Measurements from ENCODE around the gene TCF20. TPM values are rescaled to one million over a fixed set of nuclear protein-coding genes. Genes with fewer than 3 reads are reported as not detected.

TCF20 gene
- total RNA-seq, 1 donor from 2014 or later = 52.0 TPM

DNA sequence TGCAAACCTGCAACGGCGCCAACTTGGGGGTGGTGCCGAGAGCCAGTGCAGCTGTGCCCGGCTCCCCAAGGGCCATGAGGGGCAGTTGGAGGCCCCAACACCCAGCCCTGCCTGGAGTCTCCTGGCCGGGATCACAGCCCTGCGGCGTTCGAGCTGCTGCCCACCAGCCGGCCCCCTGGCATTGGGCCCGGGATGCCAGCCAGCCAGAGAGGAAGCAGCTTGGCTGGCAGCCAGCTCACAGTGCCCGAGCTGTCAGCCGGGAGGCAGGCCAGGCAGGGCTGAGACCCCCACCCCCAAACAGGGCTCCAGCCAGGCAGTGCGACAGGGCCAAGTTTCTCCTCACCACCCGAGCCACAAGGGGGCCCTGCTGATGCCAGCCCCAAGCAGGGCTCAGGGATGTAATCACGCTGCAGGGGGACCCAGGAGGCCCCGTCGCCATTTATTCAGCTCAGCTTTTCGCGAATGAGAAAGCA lies 26.0 kb upstream of the TCF20 start:
- H3K4me1 Mint-ChIP-seq = peaks cover 72% of the 10 kb centered on the region
- no peaks in the 10 kb centered on the region for H3K27me3 Mint-ChIP-seq
- H3K4me3 Mint-ChIP-seq = no peak overlapping the region
- ChIA-PET POLR2A (interaction anchor here (0.6 kb wide), 1 partner anchor 217 kb away, joined by 3 read pairs; the partner anchor contains the start of gene SMDT1), CTCF (no interaction called here)
- TF ChIP-seq, protein P1, sequence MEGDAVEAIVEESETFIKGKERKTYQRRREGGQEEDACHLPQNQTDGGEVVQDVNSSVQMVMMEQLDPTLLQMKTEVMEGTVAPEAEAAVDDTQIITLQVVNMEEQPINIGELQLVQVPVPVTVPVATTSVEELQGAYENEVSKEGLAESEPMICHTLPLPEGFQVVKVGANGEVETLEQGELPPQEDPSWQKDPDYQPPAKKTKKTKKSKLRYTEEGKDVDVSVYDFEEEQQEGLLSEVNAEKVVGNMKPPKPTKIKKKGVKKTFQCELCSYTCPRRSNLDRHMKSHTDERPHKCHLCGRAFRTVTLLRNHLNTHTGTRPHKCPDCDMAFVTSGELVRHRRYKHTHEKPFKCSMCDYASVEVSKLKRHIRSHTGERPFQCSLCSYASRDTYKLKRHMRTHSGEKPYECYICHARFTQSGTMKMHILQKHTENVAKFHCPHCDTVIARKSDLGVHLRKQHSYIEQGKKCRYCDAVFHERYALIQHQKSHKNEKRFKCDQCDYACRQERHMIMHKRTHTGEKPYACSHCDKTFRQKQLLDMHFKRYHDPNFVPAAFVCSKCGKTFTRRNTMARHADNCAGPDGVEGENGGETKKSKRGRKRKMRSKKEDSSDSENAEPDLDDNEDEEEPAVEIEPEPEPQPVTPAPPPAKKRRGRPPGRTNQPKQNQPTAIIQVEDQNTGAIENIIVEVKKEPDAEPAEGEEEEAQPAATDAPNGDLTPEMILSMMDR (IDR thresholded peaks at IDR 0.05) = no peak
- ATAC-seq (ENCODE audit: low read depth) (no peak), DNase-seq (no peak)
- no peaks in the 10 kb centered on the region for H3K36me3 Mint-ChIP-seq (ENCODE audit: low read depth)
- no peak overlapping the region for H3K27ac Mint-ChIP-seq
- intact Hi-C loops (cut with micrococcal nuclease) = no loop called here
- H3K9me3 Mint-ChIP-seq = no peaks in the 10 kb centered on the region

- no peaks in the 10 kb centered on the region for H3K36me3 Mint-ChIP-seq (ENCODE audit: low read depth)
- H3K27ac Mint-ChIP-seq = no peak overlapping the region
- ChIA-PET POLR2A (no interaction called here), CTCF (no interaction called here)
- H3K27me3 Mint-ChIP-seq = no peaks in the 10 kb centered on the region
- DNase-seq (no peak), ATAC-seq (ENCODE audit: low read depth) (peak; percentile 58)
- intact Hi-C loops (cut with micrococcal nuclease) = no loop called here
- TF ChIP-seq, protein P1 (IDR thresholded peaks at IDR 0.05) = no peak
- no peaks in the 10 kb centered on the region for H3K9me3 Mint-ChIP-seq
- H3K4me1 Mint-ChIP-seq = peaks cover 52% of the 10 kb centered on the region
- H3K4me3 Mint-ChIP-seq = no peak overlapping the region
These were observed 23.9 kb upstream of the TCF20 start for GRCh38 chr22:42294034-42294985.

DNA sequence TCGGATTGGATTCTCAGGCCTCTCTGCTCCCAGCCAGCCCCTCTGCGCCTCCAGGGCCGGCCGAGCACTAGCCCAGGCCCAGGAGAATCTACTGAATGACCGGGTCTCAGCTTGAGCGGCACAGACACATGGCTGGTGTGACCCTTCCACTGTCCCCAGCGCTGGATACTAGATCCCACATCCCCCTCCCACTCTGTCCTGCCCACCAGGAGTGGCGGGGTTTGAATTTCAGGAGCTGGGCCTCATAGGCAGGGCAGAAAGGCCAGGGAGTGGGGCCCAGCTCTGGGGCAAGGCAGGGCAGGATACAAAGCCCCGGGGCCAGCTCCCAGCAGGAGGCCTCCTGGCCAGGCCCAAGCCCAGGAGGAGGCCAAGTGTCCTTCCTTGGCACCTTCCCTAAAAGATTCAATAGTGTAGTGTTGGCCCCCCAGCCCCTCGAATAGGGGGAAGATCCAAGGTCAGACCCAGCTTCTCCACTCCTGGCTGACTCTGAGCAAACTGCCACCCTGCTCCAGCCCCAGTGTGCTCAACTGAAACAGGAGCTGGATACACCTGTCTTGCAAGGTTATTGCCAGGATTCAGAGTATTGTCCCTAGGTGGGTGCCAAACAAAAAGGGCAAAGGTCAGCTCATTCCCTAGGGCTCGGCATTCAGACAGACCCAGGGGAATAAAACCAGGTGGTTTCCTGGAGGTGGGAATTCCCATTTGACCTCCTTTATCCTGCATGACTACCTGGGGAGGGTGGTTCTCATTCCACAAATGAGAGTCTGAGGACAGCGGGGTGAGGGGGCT lies 22.5 kb upstream of the TCF20 start:
- intact Hi-C loops (cut with micrococcal nuclease) = no loop called here
- TF ChIP-seq, protein P1 (IDR thresholded peaks at IDR 0.05) = no peak
- H3K4me3 Mint-ChIP-seq = no peak overlapping the region
- H3K36me3 Mint-ChIP-seq (ENCODE audit: low read depth) = no peaks in the 10 kb centered on the region
- H3K27ac Mint-ChIP-seq = no peak overlapping the region
- no peaks in the 10 kb centered on the region for H3K9me3 Mint-ChIP-seq
- ATAC-seq (ENCODE audit: low read depth) (no peak), DNase-seq (no peak)
- H3K27me3 Mint-ChIP-seq = no peaks in the 10 kb centered on the region
- POLR2A ChIA-PET = no interaction called here
- CTCF ChIA-PET = no interaction called here
- peaks cover 40% of the 10 kb centered on the region for H3K4me1 Mint-ChIP-seq

GRCh38 chr22:42291287-42291686 lies 20.8 kb upstream of the TCF20 start:
- H3K27ac Mint-ChIP-seq = no peak overlapping the region
- intact Hi-C loops (cut with micrococcal nuclease) = no loop called here
- no peaks in the 10 kb centered on the region for H3K27me3 Mint-ChIP-seq
- TF ChIP-seq, protein P1 (IDR thresholded peaks at IDR 0.05) = no peak
- CTCF ChIA-PET = no interaction called here
- peaks cover 30% of the 10 kb centered on the region for H3K4me1 Mint-ChIP-seq
- DNase-seq = no peak
- H3K4me3 Mint-ChIP-seq = no peak overlapping the region
- POLR2A ChIA-PET = no interaction called here
- H3K36me3 Mint-ChIP-seq (ENCODE audit: low read depth) = no peaks in the 10 kb centered on the region
- no peaks in the 10 kb centered on the region for H3K9me3 Mint-ChIP-seq
- ATAC-seq (ENCODE audit: low read depth) = no peak

Measured in activated B cell treated with CpG ODN at 0.5 μM for 24 hours (primary cell).